Activated naive CD8-positive, alpha-beta T cell treated with anti-CD3 and anti-CD28 coated beads, Interleukin-2, amount 10 ng/mL, durations not matched to agents 7 days and 5 days (primary cell): Measurements from ENCODE around the gene FAM234B. TPM values are rescaled to one million over a fixed set of nuclear protein-coding genes. Genes with fewer than 3 reads are reported as not detected.

Experiments used
- ATAC-seq: fragments of 150-1000 bp; cut with Tn5 transposase; one replicate; pipeline ENCODE4 v1.10.0; 2021; ENCODE audit warnings: low read depth, moderate library complexity
- POLR2A ChIA-PET: fragments of 350-600 bp; sonication (Branson Sonifier 250); formaldehyde crosslinking; loops from one replicate; lab custom pipeline; 2021; ENCODE audit warnings: antibody characterized with exemption; lab: Charles Lee
- DNase-seq: peaks from one replicate; pipeline ENCODE4 v3.0.0; 2021
- H3K27ac Mint-ChIP-seq: one replicate; pipeline ENCODE4 v1.8.0; 2022; ENCODE audit warnings: mild to moderate bottlenecking, mixed read lengths
- H3K27me3 Mint-ChIP-seq: one replicate; pipeline ENCODE4 v1.8.0; 2022; ENCODE audit warnings: mild to moderate bottlenecking, moderate library complexity, mixed read lengths
- H3K36me3 Mint-ChIP-seq: one replicate; pipeline ENCODE4 v1.8.0; 2021; ENCODE audit warnings: mild to moderate bottlenecking, mixed read lengths
- H3K4me1 Mint-ChIP-seq: one replicate; pipeline ENCODE4 v1.8.0; 2021; ENCODE audit warnings: mixed read lengths
- H3K4me3 Mint-ChIP-seq: one replicate; pipeline ENCODE4 v1.8.0; 2022; ENCODE audit warnings: mild to moderate bottlenecking, moderate library complexity, mixed read lengths
- H3K9me3 Mint-ChIP-seq: one replicate; pipeline ENCODE4 v1.8.0; 2021; ENCODE audit warnings: mixed read lengths
- total RNA-seq, 2 experiments: library from RNA; stranded (reverse); gene quantifications; one replicate each; pipeline ENCODE4 v1.2.3, GENCODE V29; 2021

Gene FAM234B
- total RNA-seq, 2 experiments from 2014 or later = 5.1 to 6.8 TPM

DNA sequence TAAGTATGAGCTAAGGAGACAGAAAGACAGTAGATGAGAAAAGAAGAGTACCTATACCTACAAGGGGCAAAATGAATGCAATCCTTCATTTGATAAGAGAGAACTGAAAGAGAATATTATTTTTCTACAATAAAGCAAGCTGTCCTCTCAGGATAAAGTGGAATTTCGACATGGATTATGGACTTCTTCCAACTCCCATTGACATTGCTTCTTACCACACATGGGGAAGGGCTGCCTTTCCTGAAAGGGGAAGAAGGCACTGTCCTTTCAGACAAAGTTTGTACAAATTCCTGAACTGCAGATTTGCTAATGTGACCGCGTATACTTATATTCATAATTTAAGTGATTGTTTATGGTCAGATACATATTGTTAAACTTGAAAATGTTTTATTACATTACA is 39.8 kb upstream of the FAM234B start:
- H3K9me3 Mint-ChIP-seq = no peaks in the 10 kb centered on the region
- H3K4me3 Mint-ChIP-seq = no peak overlapping the region
- H3K27ac Mint-ChIP-seq = no peak overlapping the region
- DNase-seq (no peak), ATAC-seq (no peak)
- POLR2A ChIA-PET = no interaction called here
- peaks cover 42% of the 10 kb centered on the region for H3K27me3 Mint-ChIP-seq
- peaks cover 9% of the 10 kb centered on the region for H3K4me1 Mint-ChIP-seq
- no peaks in the 10 kb centered on the region for H3K36me3 Mint-ChIP-seq

DNA sequence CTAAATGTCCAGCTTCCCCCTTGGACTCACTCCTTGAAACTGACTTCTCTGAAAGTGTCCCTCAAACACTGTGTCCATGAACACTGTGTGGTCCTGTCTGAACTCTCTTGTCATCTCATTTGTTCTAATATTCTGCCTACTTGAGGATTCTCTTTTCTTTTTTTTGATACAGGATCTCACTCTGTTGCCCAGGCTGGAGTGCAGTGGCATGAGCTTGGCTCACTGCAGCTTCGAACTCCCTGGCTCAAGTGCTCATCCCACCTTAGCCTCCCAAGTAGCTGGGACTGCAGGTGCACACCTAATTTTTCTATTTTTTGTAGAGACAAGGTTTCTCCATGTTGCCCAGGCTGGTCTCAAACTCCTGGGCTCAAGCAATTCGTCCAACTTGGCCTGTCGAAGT is 39.2 kb upstream of the FAM234B start:
- no peak for ATAC-seq
- POLR2A ChIA-PET = no interaction called here
- Mint-ChIP-seq H3K36me3 (no peaks in the 10 kb centered on the region), H3K27ac (no peak overlapping the region), H3K4me1 (peaks cover 9% of the 10 kb centered on the region), H3K27me3 (peaks cover 42% of the 10 kb centered on the region), H3K4me3 (no peak overlapping the region), H3K9me3 (no peaks in the 10 kb centered on the region)
- DNase-seq = no peak

DNA sequence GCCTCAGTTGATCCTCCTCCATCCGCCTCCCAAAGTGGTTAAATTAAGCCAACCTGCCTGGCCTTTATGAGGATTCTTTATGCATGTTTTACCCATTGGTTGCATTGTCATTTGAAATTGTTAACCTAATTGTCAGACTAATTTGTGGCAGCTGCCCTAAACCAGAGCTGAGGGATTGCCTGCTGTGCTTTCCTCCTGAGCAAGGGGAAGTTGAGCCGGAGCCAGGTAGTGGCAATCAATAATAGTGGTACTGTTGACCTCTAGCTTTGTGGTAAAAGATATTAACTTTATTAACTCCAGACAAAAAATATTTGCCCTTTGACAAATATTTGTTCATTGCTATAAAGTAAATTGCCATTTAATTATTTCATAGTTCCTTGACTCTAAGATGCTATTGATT is 38.5 kb upstream of the FAM234B start:
- H3K9me3 Mint-ChIP-seq = no peaks in the 10 kb centered on the region
- POLR2A ChIA-PET = no interaction called here
- no peaks in the 10 kb centered on the region for H3K36me3 Mint-ChIP-seq
- ATAC-seq (no peak), DNase-seq (no peak)
- H3K4me1 Mint-ChIP-seq = peaks cover 9% of the 10 kb centered on the region
- peaks cover 42% of the 10 kb centered on the region for H3K27me3 Mint-ChIP-seq
- H3K27ac Mint-ChIP-seq = no peak overlapping the region
- no peak overlapping the region for H3K4me3 Mint-ChIP-seq

DNA sequence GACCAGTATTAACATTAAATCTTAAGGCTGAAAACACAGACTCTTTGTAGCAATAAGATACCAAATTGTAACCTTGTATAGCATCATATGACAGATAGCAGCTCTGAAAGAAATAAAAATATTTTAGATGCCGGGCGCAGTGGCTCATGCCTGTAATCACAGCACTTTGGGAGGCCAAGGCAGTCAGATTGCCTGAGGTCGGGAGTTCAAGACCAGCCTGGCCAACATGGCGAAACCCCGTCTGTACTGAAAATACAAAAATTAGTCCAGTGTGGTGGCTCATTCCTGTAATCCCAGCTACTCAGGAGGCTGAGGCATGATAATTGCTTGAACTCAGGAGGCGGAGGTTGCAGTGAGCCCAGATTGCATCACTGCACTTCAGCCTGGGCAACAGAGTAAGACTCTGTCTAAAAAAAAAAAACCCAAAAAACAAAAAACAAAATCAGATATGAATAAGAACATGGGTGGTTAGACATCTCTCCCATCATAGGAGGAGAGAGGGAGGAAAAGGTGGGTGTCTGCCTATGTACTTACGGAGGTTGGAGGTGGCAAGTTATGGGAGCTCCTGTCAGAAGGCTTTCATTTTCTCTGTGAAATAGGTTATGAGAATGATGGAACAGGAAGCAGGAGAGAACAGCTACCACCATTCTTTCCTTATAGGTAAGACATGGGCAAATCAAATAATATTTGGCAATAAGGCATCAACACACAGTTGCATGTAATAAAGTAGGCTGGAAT is 36.5 kb upstream of the FAM234B start:
- H3K27ac Mint-ChIP-seq = no peak overlapping the region
- peaks cover under 1% of the 10 kb centered on the region for H3K4me1 Mint-ChIP-seq
- H3K4me3 Mint-ChIP-seq = no peak overlapping the region
- POLR2A ChIA-PET = interaction anchor here (0.7 kb wide), 1 partner anchor 95 kb away, joined by 3 read pairs; no protein-coding TSS in a partner anchor
- no peaks in the 10 kb centered on the region for H3K36me3 Mint-ChIP-seq
- H3K27me3 Mint-ChIP-seq = peaks cover 36% of the 10 kb centered on the region
- ATAC-seq (no peak), DNase-seq (no peak)
- H3K9me3 Mint-ChIP-seq = no peaks in the 10 kb centered on the region

DNA sequence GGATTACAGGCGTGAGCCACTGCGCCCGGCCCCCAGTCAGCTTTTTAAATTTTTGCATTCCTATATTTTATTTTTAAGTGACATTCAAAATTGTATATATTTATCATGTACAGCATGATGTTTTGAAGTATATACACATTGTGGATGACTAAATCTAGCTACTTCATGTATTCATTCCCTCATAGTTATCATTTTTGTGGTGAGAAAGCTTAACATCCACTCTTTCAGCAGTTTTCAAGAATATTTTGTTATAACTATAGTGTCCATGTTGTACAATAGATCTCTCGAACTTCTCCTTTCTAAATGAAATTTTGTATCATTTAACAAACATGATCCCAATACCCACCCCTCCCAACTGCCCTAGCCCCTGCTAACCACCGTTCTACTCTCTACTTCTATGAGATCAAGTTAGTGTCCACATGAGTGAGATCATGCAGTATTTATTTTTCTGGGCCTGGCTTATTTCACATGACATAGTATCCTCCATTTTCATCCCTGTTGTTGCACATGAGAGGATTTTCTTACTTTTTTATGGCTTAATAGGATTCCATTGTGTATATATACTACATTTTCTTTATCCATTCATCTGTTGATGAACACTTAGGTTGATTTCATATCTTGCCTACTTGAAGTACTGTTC is 35.3 kb upstream of the FAM234B start:
- DNase-seq = no peak
- no peak for ATAC-seq
- Mint-ChIP-seq H3K36me3 (no peaks in the 10 kb centered on the region), H3K4me3 (no peak overlapping the region), H3K27me3 (peaks cover 29% of the 10 kb centered on the region), H3K4me1 (no peaks in the 10 kb centered on the region), H3K27ac (no peak overlapping the region), H3K9me3 (no peaks in the 10 kb centered on the region)
- POLR2A ChIA-PET = no interaction called here

DNA sequence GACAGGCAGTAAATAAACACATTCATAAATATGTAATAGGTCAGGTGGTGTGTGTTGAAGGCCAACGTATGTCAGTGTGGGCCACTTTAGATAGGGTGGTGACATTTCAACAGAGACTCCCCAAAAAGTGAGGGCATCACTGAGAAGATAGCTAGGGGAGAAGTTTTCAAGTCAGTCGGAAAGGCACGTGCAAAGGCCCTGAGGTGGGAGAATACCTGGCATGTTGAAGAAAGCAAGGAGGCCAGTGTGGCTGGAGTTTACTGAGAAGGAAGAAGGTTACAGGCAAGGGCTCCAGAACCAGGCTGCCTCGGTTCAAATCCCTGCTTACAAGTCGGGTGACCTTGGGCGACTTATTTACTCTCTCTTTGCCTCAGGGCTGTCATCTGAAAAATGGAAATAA is 33.1 kb upstream of the FAM234B start:
- POLR2A ChIA-PET = interaction anchor here (0.6 kb wide), 1 partner anchor 168 kb away, joined by 3 read pairs; no protein-coding TSS in a partner anchor

DNA sequence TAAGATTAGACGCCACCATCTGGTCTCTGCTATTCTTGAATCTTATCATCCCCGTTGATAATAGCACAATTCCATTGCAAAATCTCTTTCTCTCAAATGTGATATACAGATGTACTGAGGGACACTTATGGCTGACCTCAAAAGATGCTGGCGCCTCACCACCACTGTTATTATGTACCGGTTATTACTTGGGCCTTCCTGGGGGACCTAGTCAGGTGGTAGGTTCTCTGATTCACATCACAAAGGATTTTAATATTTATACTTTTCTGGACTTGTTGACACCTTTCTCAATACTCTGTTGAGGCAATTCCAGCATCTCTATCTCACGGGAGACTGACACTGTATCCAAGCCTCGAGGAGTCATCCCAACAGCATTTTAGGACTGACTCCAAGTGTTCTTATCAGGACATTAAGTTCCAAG is 21.3 kb upstream of the FAM234B start:
- H3K27me3 Mint-ChIP-seq = peaks cover 29% of the 10 kb centered on the region
- no peak overlapping the region for H3K27ac Mint-ChIP-seq
- H3K36me3 Mint-ChIP-seq = no peaks in the 10 kb centered on the region
- no peaks in the 10 kb centered on the region for H3K9me3 Mint-ChIP-seq
- H3K4me3 Mint-ChIP-seq = no peak overlapping the region
- POLR2A ChIA-PET = no interaction called here
- DNase-seq = no peak
- no peak for ATAC-seq
- no peaks in the 10 kb centered on the region for H3K4me1 Mint-ChIP-seq

More for the DNA sequence above, 33.1 kb upstream of the FAM234B start:
- no peak overlapping the region for H3K27ac Mint-ChIP-seq
- no peaks in the 10 kb centered on the region for H3K9me3 Mint-ChIP-seq
- no peaks in the 10 kb centered on the region for H3K36me3 Mint-ChIP-seq
- H3K4me3 Mint-ChIP-seq = no peak overlapping the region
- peaks cover 33% of the 10 kb centered on the region for H3K27me3 Mint-ChIP-seq
- DNase-seq (no peak), ATAC-seq (no peak)
- H3K4me1 Mint-ChIP-seq = no peaks in the 10 kb centered on the region

DNA sequence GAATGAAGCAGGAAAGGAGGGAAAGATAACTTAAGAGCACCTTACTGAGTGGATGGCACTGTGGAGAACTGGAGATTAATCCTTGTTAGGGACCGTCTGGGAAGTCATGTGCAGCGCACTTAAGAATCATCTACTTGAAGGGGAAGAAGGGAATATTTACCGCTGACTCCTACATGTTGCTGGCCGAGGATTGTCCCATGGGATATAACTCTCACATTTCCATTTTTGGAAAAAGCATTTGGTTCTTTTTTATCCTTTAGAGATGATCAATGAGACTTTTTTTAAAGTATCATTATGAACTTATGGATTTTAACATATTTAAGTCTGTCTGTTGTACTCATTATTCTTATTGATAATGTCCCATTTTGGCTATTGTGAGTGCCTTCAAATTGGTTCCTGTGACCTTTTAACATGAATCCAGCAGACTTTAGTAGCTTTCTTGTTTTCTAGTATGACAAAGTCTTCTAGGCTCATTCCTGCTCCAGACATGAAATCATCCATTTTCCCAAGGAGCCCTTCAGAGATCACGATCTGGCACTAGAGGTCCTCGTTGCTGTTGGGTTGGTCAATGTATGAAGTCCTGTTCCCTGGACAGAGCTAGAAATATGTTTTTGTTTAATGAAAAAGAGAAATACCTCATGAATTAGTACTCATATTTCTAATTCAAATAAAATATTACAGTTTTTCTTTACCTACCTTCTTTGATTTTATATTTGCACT is 20.2 kb upstream of the FAM234B start:
- no peaks in the 10 kb centered on the region for H3K36me3 Mint-ChIP-seq
- POLR2A ChIA-PET = no interaction called here
- no peak for ATAC-seq
- H3K9me3 Mint-ChIP-seq = no peaks in the 10 kb centered on the region
- no peak overlapping the region for H3K27ac Mint-ChIP-seq
- H3K27me3 Mint-ChIP-seq = peaks cover 24% of the 10 kb centered on the region
- H3K4me3 Mint-ChIP-seq = no peak overlapping the region
- H3K4me1 Mint-ChIP-seq = no peaks in the 10 kb centered on the region
- no peak for DNase-seq

DNA sequence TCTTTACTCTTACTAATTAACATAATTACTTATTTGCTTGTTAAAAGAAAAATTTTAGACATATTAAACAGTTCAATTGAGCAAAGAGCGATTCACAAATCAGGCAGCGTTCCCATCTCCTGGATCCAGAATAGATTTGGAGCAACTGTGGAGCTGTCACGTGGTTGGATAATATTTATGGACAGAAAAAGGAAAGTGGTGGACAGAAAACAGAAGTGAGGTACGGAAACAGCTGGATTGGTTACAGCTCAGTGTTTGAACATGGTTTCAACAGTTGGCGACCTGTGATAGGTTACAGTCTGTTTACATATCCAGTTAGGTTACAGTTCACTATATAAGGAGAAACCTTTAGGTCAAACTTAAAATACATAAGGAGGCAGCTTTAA is 19.7 kb upstream of the FAM234B start:
- Mint-ChIP-seq H3K36me3 (no peaks in the 10 kb centered on the region), H3K27ac (no peak overlapping the region), H3K9me3 (no peaks in the 10 kb centered on the region), H3K4me1 (no peaks in the 10 kb centered on the region), H3K27me3 (peaks cover 28% of the 10 kb centered on the region), H3K4me3 (no peak overlapping the region)
- POLR2A ChIA-PET = interaction anchor here (0.6 kb wide), 1 partner anchor 58 kb away, joined by 6 read pairs; no protein-coding TSS in a partner anchor
- DNase-seq (no peak), ATAC-seq (no peak)

DNA sequence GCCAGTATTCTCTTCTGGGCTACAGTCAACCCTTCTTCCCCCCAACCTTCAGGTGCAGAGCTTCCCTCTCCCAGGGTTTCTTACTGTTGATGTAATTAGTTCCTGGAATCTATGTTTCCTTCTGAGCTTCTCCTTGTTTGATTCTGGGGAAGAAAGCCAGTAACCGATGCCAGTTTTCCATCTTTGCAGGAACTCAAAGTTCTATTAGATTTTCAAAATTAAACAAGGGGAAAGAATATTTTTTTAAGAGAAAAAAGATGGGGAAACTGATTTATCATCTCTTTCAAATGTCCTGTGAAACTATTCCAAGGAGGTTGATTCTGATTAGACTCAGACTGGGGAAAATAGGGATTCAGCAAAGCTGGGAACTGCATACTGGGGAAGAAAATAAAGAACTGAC is 17.9 kb upstream of the FAM234B start:
- no peaks in the 10 kb centered on the region for H3K4me1 Mint-ChIP-seq
- H3K36me3 Mint-ChIP-seq = no peaks in the 10 kb centered on the region
- ATAC-seq (no peak), DNase-seq (no peak)
- no peaks in the 10 kb centered on the region for H3K9me3 Mint-ChIP-seq
- no peak overlapping the region for H3K4me3 Mint-ChIP-seq
- H3K27me3 Mint-ChIP-seq = peaks cover 27% of the 10 kb centered on the region
- POLR2A ChIA-PET = no interaction called here
- H3K27ac Mint-ChIP-seq = no peak overlapping the region

DNA sequence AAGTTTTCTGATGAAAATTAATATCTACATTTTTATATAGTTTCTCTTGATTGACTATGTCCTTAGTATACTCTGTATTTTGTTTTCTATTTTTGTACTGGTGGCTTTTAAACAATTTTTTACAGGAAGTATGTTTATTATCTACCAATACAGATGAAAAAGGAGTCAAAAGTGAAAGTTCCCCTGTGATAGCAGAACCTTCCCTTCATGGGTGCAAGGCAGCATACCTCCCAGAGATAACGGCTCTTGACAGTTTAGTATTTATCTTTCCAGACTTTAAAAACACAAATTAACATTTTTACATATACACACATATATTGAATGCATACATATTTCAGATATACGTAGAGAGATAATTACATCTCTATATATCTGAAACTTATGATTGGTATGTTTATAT is 17.1 kb upstream of the FAM234B start:
- Mint-ChIP-seq H3K4me1 (no peaks in the 10 kb centered on the region), H3K4me3 (no peak overlapping the region), H3K36me3 (no peaks in the 10 kb centered on the region), H3K9me3 (no peaks in the 10 kb centered on the region), H3K27me3 (peaks cover 27% of the 10 kb centered on the region), H3K27ac (no peak overlapping the region)
- POLR2A ChIA-PET = no interaction called here
- ATAC-seq (no peak), DNase-seq (no peak)

DNA sequence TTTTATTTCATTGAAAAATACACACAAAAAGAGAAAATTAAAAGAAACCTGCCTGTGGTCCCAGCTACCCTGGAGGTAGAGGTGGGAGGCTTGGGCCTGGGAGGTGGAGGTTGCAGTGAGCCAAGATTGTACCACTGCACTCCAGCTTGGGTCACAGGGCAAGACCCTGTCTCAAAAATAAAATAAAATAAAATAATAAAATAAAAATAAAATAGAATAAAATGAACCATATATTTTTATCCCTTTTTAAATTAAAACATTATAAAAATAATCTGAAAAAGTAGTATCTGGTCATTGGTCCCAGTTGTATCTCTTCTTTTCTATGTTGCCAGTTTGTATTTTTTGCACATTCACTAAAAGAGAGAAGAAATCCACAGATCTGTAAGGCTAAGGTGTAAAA is 16.7 kb upstream of the FAM234B start:
- H3K9me3 Mint-ChIP-seq = no peaks in the 10 kb centered on the region
- no peak for DNase-seq
- no peaks in the 10 kb centered on the region for H3K36me3 Mint-ChIP-seq
- H3K27me3 Mint-ChIP-seq = peaks cover 27% of the 10 kb centered on the region
- POLR2A ChIA-PET = no interaction called here
- H3K27ac Mint-ChIP-seq = no peak overlapping the region
- ATAC-seq = no peak
- H3K4me3 Mint-ChIP-seq = no peak overlapping the region
- no peaks in the 10 kb centered on the region for H3K4me1 Mint-ChIP-seq

DNA sequence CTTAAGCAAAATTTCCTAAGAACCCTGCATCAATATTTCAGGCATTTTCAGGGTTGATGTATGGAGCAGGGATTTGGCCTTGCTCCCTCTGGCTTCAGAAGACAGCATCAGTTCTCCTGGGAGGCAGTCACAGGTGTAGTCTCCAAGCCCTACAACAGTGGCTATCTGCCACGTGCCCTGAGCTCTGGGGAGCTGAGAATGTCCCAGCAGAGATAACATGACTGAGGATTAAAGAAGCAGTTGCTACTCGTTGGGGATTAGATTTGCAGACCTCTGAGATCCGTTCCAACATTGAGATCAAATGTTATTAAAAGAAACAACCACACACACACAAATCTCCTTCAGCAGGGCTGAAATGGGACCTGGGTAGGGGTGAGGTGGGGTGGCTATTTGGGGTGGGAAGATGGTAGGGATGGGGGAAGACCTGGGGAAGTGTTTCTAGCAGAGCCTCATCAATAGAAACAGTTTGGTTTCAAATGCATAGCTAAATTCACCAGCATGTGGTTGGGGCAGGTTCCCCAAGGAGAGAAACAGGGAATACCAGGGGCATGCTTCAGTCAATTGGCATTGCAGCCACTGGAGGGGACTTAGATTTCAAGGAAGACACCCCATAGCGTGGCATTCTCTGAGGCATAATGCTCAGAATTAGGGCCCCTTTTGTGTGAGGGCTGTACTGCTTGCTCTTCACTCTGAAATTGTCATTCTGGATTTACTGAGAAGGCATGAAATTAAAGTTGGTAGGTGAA is 15.2 kb upstream of the FAM234B start:
- H3K27me3 Mint-ChIP-seq = peaks cover 24% of the 10 kb centered on the region

More for the DNA sequence above, 15.2 kb upstream of the FAM234B start:
- ATAC-seq (no peak), DNase-seq (no peak)
- POLR2A ChIA-PET = no interaction called here
- no peaks in the 10 kb centered on the region for H3K9me3 Mint-ChIP-seq
- H3K4me3 Mint-ChIP-seq = no peak overlapping the region
- no peak overlapping the region for H3K27ac Mint-ChIP-seq
- no peaks in the 10 kb centered on the region for H3K4me1 Mint-ChIP-seq
- H3K36me3 Mint-ChIP-seq = no peaks in the 10 kb centered on the region
